Ureter (tissue), 1 donor: ENCODE data around the gene TNK2. TPM values are rescaled to one million over a fixed set of nuclear protein-coding genes. Genes with fewer than 3 reads are reported as not detected.
"Not testable (repeated sequence)": the region's sequence is repeated elsewhere in the genome, so short reads cannot be mapped to it uniquely, and the experiment has no call there.

Experiments
- DNase-seq: peaks from one replicate; pipeline ENCODE4 v3.0.0-alpha.2; 2020; ENCODE audit warnings: low spot score
- total RNA-seq: library from RNA; stranded (reverse); gene quantifications from one replicate; pipeline ENCODE4 v1.2.4, GENCODE V29; 2023
- donor health status: DM: yes; HTN: yes; CAD: no.

TNK2 gene
- total RNA-seq, 1 donor from 2014 or later = 97.6 TPM

GRCh38 chr3:195821403-195822130 is 86.8 kb downstream of the TNK2 start:
- DNase-seq = no peak

- no peak for DNase-seq
These were observed 87.5 kb downstream of the TNK2 start for GRCh38 chr3:195820901-195821300.

- DNase-seq = no peak
These were observed 88.2 kb downstream of the TNK2 start for GRCh38 chr3:195820186-195820585.

- no peak for DNase-seq
These were observed 90.0 kb downstream of the TNK2 start for GRCh38 chr3:195818301-195818700.

GRCh38 chr3:195817578-195818135 is 90.7 kb downstream of the TNK2 start:
- DNase-seq = no peak

GRCh38 chr3:195816276-195816913 is 92.0 kb downstream of the TNK2 start:
- DNase-seq = not testable (repeated sequence)

- DNase-seq = no peak
These were observed 93.1 kb downstream of the TNK2 start for GRCh38 chr3:195815169-195815771.

- DNase-seq = no peak
These were observed 94.3 kb downstream of the TNK2 start for GRCh38 chr3:195813916-195814640.

Other genes with a start within 250 kb of the TNK2 start
- gene MUC20, start 187.6 kb downstream of the TNK2 start, total RNA-seq = 84.4 TPM
- gene MUC4, start 96.6 kb downstream of the TNK2 start, total RNA-seq = 0.08 TPM
- gene TFRC, start 173.5 kb upstream of the TNK2 start, total RNA-seq = 89.1 TPM